H4 (cell line): Measurements from ENCODE around the gene ACOXL. TPM values are rescaled to one million over a fixed set of nuclear protein-coding genes. Genes with fewer than 3 reads are reported as not detected.
"Not testable (repeated sequence)": the region's sequence is repeated elsewhere in the genome, so short reads cannot be mapped to it uniquely, and the experiment has no call there.

Source experiments
- DNase-seq: peaks from one replicate; pipeline ENCODE4 v3.0.0-alpha.2; 2015; ENCODE audit warnings: low spot score
- total RNA-seq: library from RNA; depleted of rRNA; stranded (reverse); fragments of >200 nt; shearing (Covaris generic); gene quantifications from 2 replicates; pipeline ENCODE4 v1.2.3, GENCODE V29; 2014; rRNA removed

ACOXL gene
- total RNA-seq = not detected in 2 replicates

GRCh38 chr2:110732422-110733413 is at the start of gene ACOXL:
Gene ACOXL, plus strand, starts transcription at chr2:110732573. Its CDS starts 35,817 bp downstream, at chr2:110768390.
- no peak for DNase-seq

GRCh38 chr2:110682872-110683271 is 49.5 kb upstream of the ACOXL start:
- no peak for DNase-seq

- not testable (repeated sequence) for DNase-seq
These were observed 44.4 kb upstream of the ACOXL start for GRCh38 chr2:110687775-110688484.

GRCh38 chr2:110688594-110689091 is 43.7 kb upstream of the ACOXL start:
- DNase-seq = peak; percentile 40

GRCh38 chr2:110690083-110690965 is 42.0 kb upstream of the ACOXL start:
- DNase-seq = no peak

GRCh38 chr2:110691612-110692258 is 40.6 kb upstream of the ACOXL start:
- DNase-seq = no peak

- not testable (repeated sequence) for DNase-seq
These were observed 37.1 kb upstream of the ACOXL start for GRCh38 chr2:110695146-110695898.

GRCh38 chr2:110698253-110698652 is 34.1 kb upstream of the ACOXL start:
- not testable (repeated sequence) for DNase-seq

GRCh38 chr2:110702514-110703380 is 29.6 kb upstream of the ACOXL start:
- DNase-seq = no peak

- DNase-seq = no peak
These were observed 24.9 kb upstream of the ACOXL start for GRCh38 chr2:110707386-110707965.

GRCh38 chr2:110708455-110708854 is 23.9 kb upstream of the ACOXL start:
- no peak for DNase-seq

GRCh38 chr2:110712737-110713136 is 19.6 kb upstream of the ACOXL start:
- no peak for DNase-seq

- peak; percentile 13 for DNase-seq
These were observed 18.6 kb upstream of the ACOXL start for GRCh38 chr2:110713513-110714362.

GRCh38 chr2:110714452-110715224 is 17.7 kb upstream of the ACOXL start:
- DNase-seq = peak; percentile 25

- no peak for DNase-seq
These were observed 15.3 kb upstream of the ACOXL start for GRCh38 chr2:110716959-110717645.

GRCh38 chr2:110717734-110718133 is 14.6 kb upstream of the ACOXL start:
- no peak for DNase-seq
